Naive thymus-derived CD4-positive, alpha-beta T cell (primary cell): Measurements from ENCODE around the gene PEX26. TPM values are rescaled to one million over a fixed set of nuclear protein-coding genes. Genes with fewer than 3 reads are reported as not detected.
"Not testable (repeated sequence)": the region's sequence is repeated elsewhere in the genome, so short reads cannot be mapped to it uniquely, and the experiment has no call there.

Experiments
- ATAC-seq: fragments of 150-1000 bp; cut with Tn5 transposase; 2 replicates; pipeline ENCODE4 v1.10.0; 2021; ENCODE audit warnings: mild to moderate bottlenecking, moderate library complexity
- CTCF ChIA-PET: fragments of 350-600 bp; sonication (Branson Sonifier 250); formaldehyde crosslinking; loops from one replicate; lab custom pipeline; 2021; ENCODE audit warnings: antibody characterized with exemption; lab: Charles Lee
- POLR2A ChIA-PET: fragments of 350-600 bp; sonication (Branson Sonifier 250); formaldehyde crosslinking; loops from one replicate; lab custom pipeline; 2021; ENCODE audit warnings: antibody characterized with exemption, inconsistent platforms; lab: Charles Lee
- DNase-seq, 9 donors: peaks; one replicate each; pipeline versions ENCODE4 v3.0.0 to v3.0.0-alpha.2; 2020 to 2022; ENCODE audit warnings: mixed read lengths in 1 of 9
- H3K27ac ChIP-seq: one replicate; pipeline ENCODE4 v1.7.0; 2013; ENCODE audit warnings: mild to moderate bottlenecking, low read depth, low read length, moderate library complexity
- H3K27me3 ChIP-seq, 2 donors: one replicate each; pipeline ENCODE4 v1.7.0; 2013; ENCODE audit warnings: low read length in 2 of 2, mild to moderate bottlenecking in 2 of 2, moderate library complexity in 2 of 2; ENCODE audit not compliant: control insufficient read depth in 2 of 2, insufficient read depth in 2 of 2
- H3K36me3 ChIP-seq, 3 experiments: 1 replicate in 2 of 3; 2 replicates in 1 of 3; pipeline ENCODE4 v1.7.0; 2013; ENCODE audit warnings: low read length in 3 of 3, mild to moderate bottlenecking in 3 of 3, moderate library complexity in 1 of 3; ENCODE audit not compliant: insufficient read depth in 3 of 3, control insufficient read depth in 2 of 3
- H3K4me1 ChIP-seq, 2 donors: one replicate each; pipeline ENCODE4 v1.7.0; 2013; ENCODE audit warnings: low read length in 2 of 2, mild to moderate bottlenecking in 2 of 2, moderate library complexity in 1 of 2; ENCODE audit not compliant: control insufficient read depth in 2 of 2, insufficient read depth in 2 of 2
- H3K4me3 ChIP-seq: 2 replicates; pipeline ENCODE4 v1.7.0; 2013; ENCODE audit warnings: mild to moderate bottlenecking, low read length
- H3K9me3 ChIP-seq, 3 experiments: 1 replicate in 2 of 3; 2 replicates in 1 of 3; pipeline ENCODE4 v1.7.0; 2013; ENCODE audit warnings: low read length in 3 of 3; ENCODE audit not compliant: control insufficient read depth in 2 of 3
- H3K27ac Mint-ChIP-seq, 9 donors: one replicate each; pipeline ENCODE4 v1.8.0; 2020 to 2022; ENCODE audit warnings: mixed read lengths in 9 of 9, mild to moderate bottlenecking in 8 of 9, moderate library complexity in 5 of 9, inconsistent platforms in 2 of 9
- H3K27me3 Mint-ChIP-seq, 5 donors: one replicate each; pipeline ENCODE4 v1.8.0; 2021 to 2022; ENCODE audit warnings: mixed read lengths in 5 of 5, mild to moderate bottlenecking in 1 of 5
- H3K36me3 Mint-ChIP-seq, 5 donors: one replicate each; pipeline ENCODE4 v1.8.0; 2020 to 2022; ENCODE audit warnings: mixed read lengths in 5 of 5, mild to moderate bottlenecking in 3 of 5, inconsistent platforms in 1 of 5
- H3K4me1 Mint-ChIP-seq, 7 donors: one replicate each; pipeline ENCODE4 v1.8.0; 2020 to 2022; ENCODE audit warnings: mixed read lengths in 7 of 7, mild to moderate bottlenecking in 3 of 7, inconsistent platforms in 1 of 7
- H3K4me3 Mint-ChIP-seq, 10 donors: one replicate each; pipeline ENCODE4 v1.8.0; 2020 to 2022; ENCODE audit warnings: mild to moderate bottlenecking in 10 of 10, mixed read lengths in 10 of 10, moderate library complexity in 6 of 10, inconsistent platforms in 2 of 10
- H3K9me3 Mint-ChIP-seq, 11 donors: one replicate each; pipeline ENCODE4 v1.8.0; 2020 to 2022; ENCODE audit warnings: mixed read lengths in 11 of 11, mild to moderate bottlenecking in 4 of 11, inconsistent platforms in 1 of 11, moderate library complexity in 1 of 11
- intact Hi-C, 2 donors: fragments of 100-400 bp; cut with micrococcal nuclease; formaldehyde crosslinking; loops; one replicate each; pipeline ENCODE4 v1.15.1; 2023
- polyA plus RNA-seq, 2 donors: library from polyadenylated mRNA; unstranded; fragments of 300-500 nt; fragmentation: Illumina TruSeq; gene quantifications; one replicate each; pipeline ENCODE4 v1.2.3, GENCODE V29; 2021
- total RNA-seq, 6 experiments: library from RNA in 5 of 6; stranded (reverse) in 5 of 6; gene quantifications; 1 replicate in 5 of 6; 2 replicates in 1 of 6; pipeline ENCODE4 v1.2.3 and lab custom pipeline; 2021 to 2026

Gene PEX26
- total and polyA plus RNA-seq, 7 experiments from 2014 or later = 3.8 to 42.8 (median 30.7) TPM

DNA sequence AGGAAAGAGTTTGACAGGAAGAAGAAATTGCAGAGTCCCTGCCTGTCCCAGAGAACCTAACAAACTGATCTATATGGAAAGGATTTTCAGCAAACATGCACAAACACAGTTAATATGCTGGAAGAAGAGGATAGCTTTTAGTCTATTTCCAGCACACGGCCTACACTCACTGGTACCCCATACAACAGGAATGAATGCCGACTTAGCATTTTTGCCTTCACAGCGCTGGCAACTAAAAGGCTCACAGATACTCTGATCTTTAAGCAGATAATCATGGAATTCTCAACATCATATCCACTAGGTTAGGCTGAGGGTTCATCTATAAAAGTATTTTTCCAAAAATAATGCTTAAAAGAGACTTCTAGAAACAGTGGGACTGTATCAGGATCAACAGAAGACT, 23.0 kb downstream of the PEX26 start:
- H3K27ac ChIP-seq = no peak overlapping the region
- H3K4me1 Mint-ChIP-seq = peaks cover 0 to 4% (median 0%) of the 10 kb centered on the region in 7 donors
- peaks cover 12 to 63% (median 44%) of the 10 kb centered on the region in 5 donors for H3K36me3 Mint-ChIP-seq
- CTCF ChIA-PET = no interaction called here
- no peaks in the 10 kb centered on the region for H3K27me3 ChIP-seq
- no peak overlapping the region for H3K4me3 ChIP-seq
- no peak overlapping the region for H3K4me3 Mint-ChIP-seq
- H3K27ac Mint-ChIP-seq = no peak overlapping the region
- H3K27me3 Mint-ChIP-seq = peaks cover 0 to 2% (median under 1%) of the 10 kb centered on the region in 5 donors
- H3K36me3 ChIP-seq = no peaks in the 10 kb centered on the region
- intact Hi-C loops = no loop called here
- H3K9me3 Mint-ChIP-seq = peaks cover 0 to 7% (median under 1%) of the 10 kb centered on the region in 11 donors
- ATAC-seq (no peak), DNase-seq (no peak)
- POLR2A ChIA-PET = no interaction called here
- no peaks in the 10 kb centered on the region for H3K4me1 ChIP-seq
- no peaks in the 10 kb centered on the region for H3K9me3 ChIP-seq

GRCh38 chr22:18101536-18101935, 23.7 kb downstream of the PEX26 start:
- H3K4me1 ChIP-seq = no peaks in the 10 kb centered on the region
- Mint-ChIP-seq H3K36me3 (peaks cover 12 to 62% (median 47%) of the 10 kb centered on the region in 5 donors), H3K9me3 (peaks cover 0 to 14% (median 6%) of the 10 kb centered on the region in 11 donors), H3K4me3 (no peak overlapping the region), H3K4me1 (peaks cover 0 to 6% (median 0%) of the 10 kb centered on the region in 7 donors), H3K27ac (no peak overlapping the region), H3K27me3 (peaks cover 0 to 6% (median 3%) of the 10 kb centered on the region in 5 donors)
- no peaks in the 10 kb centered on the region for H3K27me3 ChIP-seq
- no peaks in the 10 kb centered on the region for H3K36me3 ChIP-seq
- DNase-seq = no peak
- H3K27ac ChIP-seq = no peak overlapping the region
- ChIA-PET POLR2A (interaction anchor here (0.7 kb wide), 1 partner anchor 41 kb away, joined by 4 read pairs; no protein-coding TSS in a partner anchor), CTCF (no interaction called here)
- H3K4me3 ChIP-seq = no peak overlapping the region
- ATAC-seq = no peak
- peaks cover 0 to 2% (median 0%) of the 10 kb centered on the region in 3 experiments for H3K9me3 ChIP-seq
- intact Hi-C loops = no loop called here

DNA sequence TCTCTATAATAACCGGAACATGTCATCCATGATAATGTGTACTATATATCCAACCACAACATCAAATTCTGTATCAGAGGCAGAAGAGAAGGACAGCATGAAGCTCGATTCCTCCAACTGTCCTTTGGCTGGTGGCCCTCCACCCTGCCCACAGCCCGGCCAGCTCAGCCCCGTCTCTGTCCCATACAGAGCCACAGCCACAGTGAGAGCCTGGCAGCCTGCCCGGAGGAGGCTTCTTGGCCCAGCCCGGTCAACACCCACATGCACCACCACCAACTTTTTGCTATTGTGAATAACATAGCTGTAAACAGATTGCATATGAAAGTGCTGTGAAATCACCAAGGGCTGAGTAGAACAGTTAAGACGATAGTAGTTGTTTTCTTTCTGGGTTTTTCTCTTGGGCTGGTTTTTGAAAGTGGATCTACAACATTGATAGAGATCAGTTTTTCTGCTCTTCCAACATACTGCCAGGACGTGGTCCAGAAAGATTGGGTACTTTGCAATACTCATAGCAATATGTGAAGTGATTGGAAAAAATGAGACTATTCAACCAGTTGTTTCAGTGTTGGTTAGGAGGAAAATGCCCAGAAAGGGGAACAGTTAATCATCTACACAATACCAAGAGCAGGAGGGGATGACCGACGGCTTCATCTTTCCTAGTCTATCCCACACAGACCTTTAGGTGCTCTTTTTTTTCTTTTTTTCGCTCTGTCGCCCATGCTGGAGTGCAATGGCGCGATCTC, 25.9 kb downstream of the PEX26 start:
- H3K9me3 ChIP-seq = peaks cover 0 to 4% (median 0%) of the 10 kb centered on the region in 3 experiments
- Mint-ChIP-seq H3K4me3 (no peak overlapping the region), H3K27me3 (peaks cover 2 to 23% (median 14%) of the 10 kb centered on the region in 5 donors), H3K36me3 (peaks cover 12 to 58% (median 47%) of the 10 kb centered on the region in 5 donors), H3K9me3 (peaks cover 0 to 22% (median 7%) of the 10 kb centered on the region in 11 donors), H3K4me1 (peaks cover 0 to 6% (median 0%) of the 10 kb centered on the region in 7 donors), H3K27ac (no peak overlapping the region)
- ChIA-PET CTCF (no interaction called here), POLR2A (no interaction called here)
- DNase-seq (no peak), ATAC-seq (no peak)
- no peak overlapping the region for H3K4me3 ChIP-seq
- no peaks in the 10 kb centered on the region for H3K36me3 ChIP-seq
- no peak overlapping the region for H3K27ac ChIP-seq
- H3K4me1 ChIP-seq = no peaks in the 10 kb centered on the region
- intact Hi-C loops = no loop called here
- no peaks in the 10 kb centered on the region for H3K27me3 ChIP-seq

DNA sequence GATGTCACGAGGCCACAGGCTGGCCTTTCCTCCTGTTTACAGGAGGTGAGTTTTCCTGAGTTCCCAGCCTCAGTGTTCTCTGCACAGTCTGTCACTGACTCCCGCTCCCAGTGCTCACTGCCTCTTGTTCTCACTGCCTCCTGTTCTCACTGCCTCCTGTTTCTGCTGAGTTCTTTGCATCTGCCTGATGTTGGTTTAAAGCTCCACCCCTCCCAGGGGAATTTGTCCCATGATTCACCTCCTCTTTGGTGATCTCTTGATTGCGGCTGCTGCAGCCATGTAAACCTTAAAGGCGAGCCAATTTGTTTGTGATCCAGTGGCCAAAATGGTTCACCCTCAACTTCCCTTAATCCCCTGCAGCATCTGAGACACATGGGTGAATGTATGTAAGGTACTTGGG, 26.8 kb downstream of the PEX26 start:
- no peak for ATAC-seq
- H3K4me1 Mint-ChIP-seq = peaks cover under 1 to 4% (median 3%) of the 10 kb centered on the region in 7 donors
- ChIA-PET CTCF (no interaction called here), POLR2A (no interaction called here)
- H3K27me3 Mint-ChIP-seq = peaks cover 7 to 27% (median 23%) of the 10 kb centered on the region in 5 donors
- H3K27ac Mint-ChIP-seq = no peak overlapping the region
- peaks cover 0 to 4% (median 0%) of the 10 kb centered on the region in 3 experiments for H3K9me3 ChIP-seq
- H3K27me3 ChIP-seq = no peaks in the 10 kb centered on the region
- H3K9me3 Mint-ChIP-seq = peaks cover 0 to 22% (median 7%) of the 10 kb centered on the region in 11 donors
- H3K4me3 ChIP-seq = no peak overlapping the region
- DNase-seq = no peak
- H3K4me1 ChIP-seq = peaks cover 0 to 1% of the 10 kb centered on the region in 2 donors
- intact Hi-C loops = no loop called here
- H3K4me3 Mint-ChIP-seq = no peak overlapping the region
- H3K36me3 Mint-ChIP-seq = peaks cover 12 to 55% (median 43%) of the 10 kb centered on the region in 5 donors
- no peaks in the 10 kb centered on the region for H3K36me3 ChIP-seq
- no peak overlapping the region for H3K27ac ChIP-seq

GRCh38 chr22:18105981-18106380, 28.2 kb downstream of the PEX26 start:
- H3K4me1 ChIP-seq, CTCF ChIA-PET, intact Hi-C loops, H3K36me3 ChIP-seq, H3K27ac Mint-ChIP-seq, H3K27me3 ChIP-seq, H3K4me3 Mint-ChIP-seq, ATAC-seq, DNase-seq, H3K27ac ChIP-seq, H3K4me3 ChIP-seq, H3K9me3 ChIP-seq: not testable (repeated sequence)
- POLR2A ChIA-PET = interaction anchor here (0.6 to 0.7 kb wide), 2 partner anchors 22 to 362 kb away, joined by 3 to 5 read pairs; no protein-coding TSS in a partner anchor
- Mint-ChIP-seq H3K36me3 (peaks cover 12 to 51% (median 40%) of the 10 kb centered on the region in 5 donors), H3K4me1 (peaks cover 9 to 12% (median 10%) of the 10 kb centered on the region in 7 donors), H3K9me3 (peaks cover 0 to 22% (median 7%) of the 10 kb centered on the region in 11 donors), H3K27me3 (peaks cover 17 to 36% (median 31%) of the 10 kb centered on the region in 5 donors)

- H3K4me3 Mint-ChIP-seq = not testable (repeated sequence)
- peaks cover 9 to 14% (median 11%) of the 10 kb centered on the region in 7 donors for H3K4me1 Mint-ChIP-seq
Observed at GRCh38 chr22:18106550-18107341, 29.0 kb downstream of the PEX26 start.

More at GRCh38 chr22:18106550-18107341, 29.0 kb downstream of the PEX26 start:
- H3K27me3 ChIP-seq, intact Hi-C loops, H3K27ac ChIP-seq, H3K4me3 ChIP-seq, H3K27ac Mint-ChIP-seq, ATAC-seq, H3K36me3 ChIP-seq, H3K4me1 ChIP-seq, DNase-seq, H3K9me3 ChIP-seq: not testable (repeated sequence)
- CTCF ChIA-PET = interaction anchor here (0.5 kb wide), 1 partner anchor 78 kb away, joined by 4 read pairs; no protein-coding TSS in a partner anchor
- peaks cover 21 to 41% (median 31%) of the 10 kb centered on the region in 5 donors for H3K27me3 Mint-ChIP-seq
- H3K9me3 Mint-ChIP-seq = peaks cover 0 to 22% (median 7%) of the 10 kb centered on the region in 11 donors
- peaks cover 10 to 43% (median 36%) of the 10 kb centered on the region in 5 donors for H3K36me3 Mint-ChIP-seq
- POLR2A ChIA-PET = interaction anchor here (0.6 to 0.7 kb wide), 2 partner anchors 22 to 363 kb away, joined by 3 to 5 read pairs; no protein-coding TSS in a partner anchor
